Central memory CD8-positive, alpha-beta T cell (primary cell): Measurements from ENCODE around the gene VOPP1.

Experiments used
- ATAC-seq: fragments of 150-1000 bp; cut with Tn5 transposase; replicated peaks from 2 replicates; pipeline ENCODE4 v1.10.0; 2022; ENCODE audit warnings: mild to moderate bottlenecking, moderate FRiP score, moderate number of reproducible peaks; ENCODE audit not compliant: poor library complexity, severe bottlenecking; ENCODE audit errors: extremely low read depth
- DNase-seq, 2 donors: peaks; one replicate each; pipeline ENCODE4 v3.0.0; 2021; ENCODE audit warnings: low spot score in 2 of 2
- H3K27ac Mint-ChIP-seq: one replicate; pipeline ENCODE4 v1.8.0; 2022; ENCODE audit warnings: low read depth, mild to moderate bottlenecking, moderate library complexity, mixed read lengths
- H3K27me3 Mint-ChIP-seq: one replicate; pipeline ENCODE4 v1.8.0; 2022; ENCODE audit warnings: mixed read lengths
- H3K36me3 Mint-ChIP-seq: one replicate; pipeline ENCODE4 v1.8.0; 2022; ENCODE audit warnings: mild to moderate bottlenecking, moderate library complexity, mixed read lengths; ENCODE audit not compliant: insufficient read depth
- H3K4me1 Mint-ChIP-seq: one replicate; pipeline ENCODE4 v1.8.0; 2022; ENCODE audit warnings: mixed read lengths
- H3K4me3 Mint-ChIP-seq: one replicate; pipeline ENCODE4 v1.8.0; 2022; ENCODE audit warnings: mild to moderate bottlenecking, moderate library complexity, mixed read lengths
- H3K9me3 Mint-ChIP-seq: one replicate; pipeline ENCODE4 v1.8.0; 2022; ENCODE audit warnings: mixed read lengths

VOPP1 gene

GRCh38 chr7:55441774-55442522 lies 130.4 kb downstream of the VOPP1 start:
- ATAC-seq, result no peak
- no peaks in the 10 kb centered on the region for H3K27me3 Mint-ChIP-seq
- no peak for DNase-seq
- H3K4me1 Mint-ChIP-seq, result peaks cover 21% of the 10 kb centered on the region
- peaks cover 5% of the 10 kb centered on the region for H3K36me3 Mint-ChIP-seq
- H3K9me3 Mint-ChIP-seq, result no peaks in the 10 kb centered on the region
- no peak overlapping the region for H3K4me3 Mint-ChIP-seq
- H3K27ac Mint-ChIP-seq, result peak overlapping the region; percentile 50

GRCh38 chr7:55441002-55441401 lies 131.3 kb downstream of the VOPP1 start:
- Mint-ChIP-seq H3K27ac (no peak overlapping the region), H3K27me3 (no peaks in the 10 kb centered on the region), H3K4me1 (peaks cover 21% of the 10 kb centered on the region), H3K9me3 (no peaks in the 10 kb centered on the region), H3K36me3 (peaks cover 8% of the 10 kb centered on the region), H3K4me3 (no peak overlapping the region)
- ATAC-seq, result no peak
- DNase-seq, result no peak

DNA sequence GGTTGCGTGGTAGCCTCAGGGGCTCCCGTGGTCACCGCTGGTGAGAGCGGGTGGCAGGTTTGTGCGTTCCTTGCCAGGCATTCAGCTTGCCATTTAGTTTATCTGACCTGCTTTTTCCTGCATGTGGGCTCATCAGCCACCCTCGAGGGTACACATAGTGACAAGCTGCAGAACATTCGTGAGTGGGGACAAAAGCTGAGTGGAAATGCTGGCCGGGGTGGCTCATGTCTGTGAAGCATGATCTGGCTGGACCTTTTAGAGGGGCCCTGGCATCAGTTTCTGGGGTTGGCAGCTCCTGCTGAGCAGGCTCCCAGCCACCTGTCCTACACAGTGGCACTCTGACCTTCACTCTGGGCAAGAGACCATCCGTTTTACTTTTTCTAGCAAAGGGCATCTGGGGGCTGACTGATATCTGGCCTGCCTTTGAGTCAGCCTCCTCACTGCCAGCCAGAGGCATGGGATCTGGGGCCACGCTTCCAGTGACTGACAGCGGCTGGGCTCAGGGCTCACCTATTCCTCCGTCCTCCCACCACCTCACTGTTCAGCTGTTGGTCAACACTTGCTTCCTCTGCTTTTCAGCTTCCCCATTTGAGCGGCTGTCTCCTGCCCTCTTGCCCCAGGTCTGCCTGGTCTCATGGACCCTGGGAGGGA lies 132.1 kb downstream of the VOPP1 start:
- no peak for DNase-seq
- Mint-ChIP-seq H3K27ac (no peak overlapping the region), H3K27me3 (no peaks in the 10 kb centered on the region), H3K9me3 (no peaks in the 10 kb centered on the region), H3K4me1 (peaks cover 15% of the 10 kb centered on the region), H3K36me3 (peaks cover 8% of the 10 kb centered on the region), H3K4me3 (no peak overlapping the region)
- no peak for ATAC-seq

DNA sequence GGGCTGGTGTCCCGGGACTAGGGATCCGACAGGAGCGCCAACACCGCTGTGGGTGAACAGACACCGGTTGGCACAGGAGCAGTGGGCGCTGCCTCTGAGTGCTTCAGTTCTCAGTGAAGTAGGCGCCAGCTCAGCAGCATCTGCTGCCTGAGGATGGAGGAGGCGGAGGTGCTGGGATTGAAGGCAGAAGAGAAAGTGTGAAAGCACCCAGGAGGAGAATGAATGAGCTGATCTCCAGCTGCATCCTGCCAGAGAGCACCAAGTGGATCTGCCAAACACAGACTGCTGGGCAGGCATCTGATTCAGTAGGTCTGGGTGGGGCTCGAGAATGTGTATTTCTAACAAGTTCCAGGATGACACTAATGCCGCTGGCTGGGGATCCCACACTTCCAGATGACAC lies 132.7 kb downstream of the VOPP1 start:
- Mint-ChIP-seq H3K27me3 (no peaks in the 10 kb centered on the region), H3K4me1 (peaks cover 12% of the 10 kb centered on the region), H3K4me3 (no peak overlapping the region), H3K36me3 (peaks cover 8% of the 10 kb centered on the region), H3K9me3 (no peaks in the 10 kb centered on the region), H3K27ac (no peak overlapping the region)
- ATAC-seq (no peak), DNase-seq (no peak)

GRCh38 chr7:55438757-55439525 lies 133.4 kb downstream of the VOPP1 start:
- no peaks in the 10 kb centered on the region for H3K9me3 Mint-ChIP-seq
- no peak for DNase-seq
- H3K4me3 Mint-ChIP-seq, result no peak overlapping the region
- ATAC-seq, result no peak
- H3K27me3 Mint-ChIP-seq, result no peaks in the 10 kb centered on the region
- H3K27ac Mint-ChIP-seq, result peak overlapping the region; percentile 9
- H3K36me3 Mint-ChIP-seq, result peaks cover 8% of the 10 kb centered on the region
- peaks cover 12% of the 10 kb centered on the region for H3K4me1 Mint-ChIP-seq

- H3K36me3 Mint-ChIP-seq, result peaks cover 8% of the 10 kb centered on the region
- H3K27me3 Mint-ChIP-seq, result no peaks in the 10 kb centered on the region
- DNase-seq, result no peak
- no peak overlapping the region for H3K4me3 Mint-ChIP-seq
- no peak overlapping the region for H3K27ac Mint-ChIP-seq
- ATAC-seq, result no peak
- no peaks in the 10 kb centered on the region for H3K9me3 Mint-ChIP-seq
- peaks cover 15% of the 10 kb centered on the region for H3K4me1 Mint-ChIP-seq
Observed at GRCh38 chr7:55438085-55438756, 134.1 kb downstream of the VOPP1 start.

DNA sequence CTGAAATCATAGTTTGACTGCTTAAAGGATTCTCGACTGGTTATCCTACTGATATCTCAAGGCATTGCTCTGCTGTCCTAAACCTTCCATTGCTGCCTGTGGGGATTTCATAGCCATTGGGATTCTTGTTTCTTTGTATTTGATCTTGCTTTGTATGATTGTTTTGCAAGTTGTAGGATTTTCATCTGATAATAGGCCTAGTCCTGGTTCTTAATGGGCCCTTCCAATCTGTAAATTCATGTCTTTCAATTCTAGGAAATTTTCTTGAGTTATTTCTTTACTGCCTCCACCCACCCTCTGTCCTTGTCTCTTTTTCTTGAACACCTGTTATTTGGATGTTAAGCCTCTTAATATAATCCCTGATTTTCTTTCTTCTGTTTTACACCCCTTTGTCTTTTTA lies 134.9 kb downstream of the VOPP1 start:
- no peak overlapping the region for H3K4me3 Mint-ChIP-seq
- H3K4me1 Mint-ChIP-seq, result peaks cover 19% of the 10 kb centered on the region
- peaks cover 8% of the 10 kb centered on the region for H3K36me3 Mint-ChIP-seq
- no peak for ATAC-seq
- H3K9me3 Mint-ChIP-seq, result no peaks in the 10 kb centered on the region
- DNase-seq, result no peak
- no peak overlapping the region for H3K27ac Mint-ChIP-seq
- H3K27me3 Mint-ChIP-seq, result no peaks in the 10 kb centered on the region

DNA sequence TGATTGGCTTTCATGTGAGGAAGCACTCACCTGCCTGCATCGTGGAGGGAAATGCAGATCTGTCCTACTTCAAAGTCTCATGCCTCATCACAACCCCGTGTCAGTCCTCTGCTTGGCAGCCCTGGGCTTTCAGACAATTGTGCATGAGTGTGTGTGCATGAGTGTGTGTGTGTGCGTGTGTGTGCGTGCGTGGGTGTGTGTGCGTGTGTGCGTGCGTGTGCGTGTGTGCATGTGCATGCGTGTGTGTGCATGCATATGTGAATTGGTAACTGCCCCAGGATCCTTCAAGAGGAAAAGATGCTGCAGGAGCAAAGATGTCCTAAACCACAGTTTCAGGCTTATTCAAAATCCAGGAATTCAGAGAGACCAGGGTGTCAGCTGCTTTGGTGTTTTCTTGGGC lies 135.8 kb downstream of the VOPP1 start:
- ATAC-seq, result no peak
- H3K27ac Mint-ChIP-seq, result no peak overlapping the region
- H3K9me3 Mint-ChIP-seq, result no peaks in the 10 kb centered on the region
- no peak for DNase-seq
- peaks cover 8% of the 10 kb centered on the region for H3K36me3 Mint-ChIP-seq
- H3K4me3 Mint-ChIP-seq, result no peak overlapping the region
- H3K4me1 Mint-ChIP-seq, result peaks cover 19% of the 10 kb centered on the region
- H3K27me3 Mint-ChIP-seq, result no peaks in the 10 kb centered on the region

DNA sequence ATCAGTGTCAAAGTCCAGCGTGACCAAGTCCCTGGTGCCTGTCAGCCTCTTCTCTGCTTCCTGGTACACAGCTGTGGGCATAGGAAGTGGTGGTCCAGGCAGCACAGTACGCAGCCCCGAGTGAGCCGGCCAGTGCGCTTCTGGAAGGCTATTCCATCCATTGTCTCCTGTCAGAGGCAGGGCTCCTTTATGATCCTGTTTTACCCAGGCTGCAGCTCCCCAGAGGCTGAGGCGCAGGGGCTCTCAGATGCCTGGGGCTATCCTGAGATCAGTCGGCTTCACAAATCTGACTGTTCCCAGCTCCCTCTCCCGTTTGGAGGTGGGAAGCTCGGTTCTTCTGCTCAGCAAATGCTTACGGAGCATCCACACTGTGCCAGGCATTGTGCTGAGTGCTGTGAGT lies 136.8 kb downstream of the VOPP1 start:
- H3K27ac Mint-ChIP-seq, result peak overlapping the region; percentile 26
- H3K36me3 Mint-ChIP-seq, result peaks cover 10% of the 10 kb centered on the region
- peaks cover 19% of the 10 kb centered on the region for H3K4me1 Mint-ChIP-seq
- no peaks in the 10 kb centered on the region for H3K9me3 Mint-ChIP-seq
- ATAC-seq, result no peak
- H3K27me3 Mint-ChIP-seq, result no peaks in the 10 kb centered on the region
- DNase-seq, result no peak
- no peak overlapping the region for H3K4me3 Mint-ChIP-seq

DNA sequence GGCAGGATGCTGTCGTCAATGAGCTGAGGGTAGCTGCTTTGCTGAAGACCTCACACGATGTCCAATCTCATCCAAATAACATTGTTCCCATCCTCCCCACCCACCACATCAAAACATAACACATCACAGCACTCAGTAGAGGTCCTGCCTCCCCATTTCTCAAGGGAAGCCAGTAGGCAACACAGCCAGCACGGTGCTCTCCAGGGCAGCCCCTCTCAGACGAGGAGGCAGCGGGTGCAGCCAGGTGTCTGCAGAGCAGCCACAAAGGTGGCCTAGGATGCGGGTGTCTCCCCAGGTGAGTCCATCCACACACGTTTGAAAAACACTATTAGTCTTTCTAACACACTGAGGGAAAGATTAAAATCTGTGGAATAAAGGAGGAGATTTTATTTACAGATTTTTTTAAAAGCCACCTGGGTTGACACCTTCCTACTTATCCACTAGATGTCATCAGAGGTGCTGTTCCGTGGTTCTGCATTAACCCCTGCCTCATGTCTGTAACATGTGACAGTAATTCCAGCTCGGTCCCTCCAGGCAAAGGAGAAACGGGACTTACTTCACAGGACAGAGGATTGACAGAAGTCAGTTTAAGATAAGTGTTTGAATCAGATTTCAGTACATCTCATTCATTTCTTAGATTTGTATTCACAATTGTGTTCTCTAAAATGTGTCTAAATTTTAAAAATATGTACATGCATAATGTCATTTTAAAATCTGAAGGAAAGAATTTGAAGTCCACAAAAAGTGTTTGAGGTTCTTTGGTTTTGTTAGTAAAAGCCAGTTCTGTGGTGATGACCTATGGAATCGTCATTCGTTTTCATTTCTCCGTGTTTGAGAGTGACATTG lies 139.1 kb downstream of the VOPP1 start:
- Mint-ChIP-seq H3K27ac (peak overlapping the region; percentile 32), H3K4me1 (peaks cover 7% of the 10 kb centered on the region), H3K4me3 (no peak overlapping the region), H3K27me3 (no peaks in the 10 kb centered on the region), H3K36me3 (peaks cover 7% of the 10 kb centered on the region), H3K9me3 (no peaks in the 10 kb centered on the region)
- ATAC-seq (no peak), DNase-seq (no peak)

DNA sequence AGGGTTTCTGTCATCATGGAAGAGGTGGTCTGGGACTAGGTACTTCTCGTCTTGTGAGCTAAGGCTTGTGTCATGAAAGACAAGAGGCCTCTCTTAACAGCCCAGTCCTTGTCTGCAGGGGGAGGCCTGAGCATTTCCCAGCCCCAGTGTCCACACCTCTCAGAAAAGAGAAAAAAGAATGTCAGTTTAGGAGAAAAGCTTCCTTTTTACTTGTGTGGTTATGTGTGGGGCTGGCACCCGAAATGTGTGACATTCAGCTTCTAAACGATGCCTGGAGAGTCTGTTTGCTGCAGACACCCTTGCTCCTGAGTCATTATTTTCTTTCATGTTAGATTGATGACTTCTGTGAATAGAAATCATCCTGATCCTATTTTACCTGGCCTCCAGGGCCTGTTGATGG lies 139.8 kb downstream of the VOPP1 start:
- DNase-seq (no peak), ATAC-seq (no peak)
- Mint-ChIP-seq H3K27ac (peak overlapping the region; percentile 32), H3K4me3 (no peak overlapping the region), H3K4me1 (peaks cover 7% of the 10 kb centered on the region), H3K9me3 (no peaks in the 10 kb centered on the region), H3K27me3 (no peaks in the 10 kb centered on the region), H3K36me3 (peaks cover 5% of the 10 kb centered on the region)

GRCh38 chr7:55431898-55432297 lies 140.4 kb downstream of the VOPP1 start:
- H3K9me3 Mint-ChIP-seq, result no peaks in the 10 kb centered on the region
- ATAC-seq (no peak), DNase-seq (no peak)
- H3K4me1 Mint-ChIP-seq, result peaks cover 7% of the 10 kb centered on the region
- H3K36me3 Mint-ChIP-seq, result peaks cover 4% of the 10 kb centered on the region
- H3K27ac Mint-ChIP-seq, result no peak overlapping the region
- no peaks in the 10 kb centered on the region for H3K27me3 Mint-ChIP-seq
- no peak overlapping the region for H3K4me3 Mint-ChIP-seq
